ENCODE data around the gene PDIA5. TPM values are rescaled to one million over a fixed set of nuclear protein-coding genes. Genes with fewer than 3 reads are reported as not detected.

PDIA5 gene
- total and polyA plus RNA-seq, 3 donors from 2014 or later = 49.6 to 76.8 (median 76.0) TPM

DNA sequence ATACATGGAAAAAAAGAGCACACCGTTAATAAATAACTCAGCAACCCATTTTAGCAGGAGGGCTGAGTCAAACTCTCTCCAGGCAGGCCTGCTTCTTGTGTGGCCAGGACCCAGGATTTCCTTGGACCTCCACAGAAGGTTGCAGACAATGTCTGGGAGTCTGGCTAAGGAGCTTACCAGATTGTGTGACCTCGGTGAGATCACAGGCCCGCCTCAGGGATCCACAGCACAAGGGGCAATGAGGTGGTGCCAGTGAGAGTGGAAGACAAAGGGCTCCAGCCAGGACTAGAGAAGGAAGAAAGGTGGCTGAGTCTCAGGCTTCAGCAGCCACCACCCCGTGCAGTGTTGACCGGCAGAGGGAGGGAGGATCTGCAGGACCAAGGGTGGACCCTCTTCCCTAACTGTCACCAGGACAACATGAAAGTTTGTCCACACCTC, 102.7 kb downstream of the PDIA5 start:
- DNase-seq = no peak
- intact Hi-C loops (cut with DNase I; ENCODE audit: low total_unique reads) = no loop called here
- Histone ChIP-seq H3K9me3 (no peaks in the 10 kb centered on the region), H3K27ac (no peak overlapping the region), H3K36me3 (ENCODE audit: low read depth, missing control alignments) (no peaks in the 10 kb centered on the region), H3K27me3 (no peaks in the 10 kb centered on the region), H3K4me1 (no peaks in the 10 kb centered on the region), H3K4me3 (no peak overlapping the region)
- TF ChIP-seq, protein P1, sequence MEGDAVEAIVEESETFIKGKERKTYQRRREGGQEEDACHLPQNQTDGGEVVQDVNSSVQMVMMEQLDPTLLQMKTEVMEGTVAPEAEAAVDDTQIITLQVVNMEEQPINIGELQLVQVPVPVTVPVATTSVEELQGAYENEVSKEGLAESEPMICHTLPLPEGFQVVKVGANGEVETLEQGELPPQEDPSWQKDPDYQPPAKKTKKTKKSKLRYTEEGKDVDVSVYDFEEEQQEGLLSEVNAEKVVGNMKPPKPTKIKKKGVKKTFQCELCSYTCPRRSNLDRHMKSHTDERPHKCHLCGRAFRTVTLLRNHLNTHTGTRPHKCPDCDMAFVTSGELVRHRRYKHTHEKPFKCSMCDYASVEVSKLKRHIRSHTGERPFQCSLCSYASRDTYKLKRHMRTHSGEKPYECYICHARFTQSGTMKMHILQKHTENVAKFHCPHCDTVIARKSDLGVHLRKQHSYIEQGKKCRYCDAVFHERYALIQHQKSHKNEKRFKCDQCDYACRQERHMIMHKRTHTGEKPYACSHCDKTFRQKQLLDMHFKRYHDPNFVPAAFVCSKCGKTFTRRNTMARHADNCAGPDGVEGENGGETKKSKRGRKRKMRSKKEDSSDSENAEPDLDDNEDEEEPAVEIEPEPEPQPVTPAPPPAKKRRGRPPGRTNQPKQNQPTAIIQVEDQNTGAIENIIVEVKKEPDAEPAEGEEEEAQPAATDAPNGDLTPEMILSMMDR (IDR thresholded peaks at IDR 0.05) = no peak
- no peak for TF ChIP-seq POLR2A (IDR thresholded peaks at IDR 0.05)
- WGBS, 2 donors = 45 to 80% methylated on average over 5 of the region's 5 CpGs

DNA sequence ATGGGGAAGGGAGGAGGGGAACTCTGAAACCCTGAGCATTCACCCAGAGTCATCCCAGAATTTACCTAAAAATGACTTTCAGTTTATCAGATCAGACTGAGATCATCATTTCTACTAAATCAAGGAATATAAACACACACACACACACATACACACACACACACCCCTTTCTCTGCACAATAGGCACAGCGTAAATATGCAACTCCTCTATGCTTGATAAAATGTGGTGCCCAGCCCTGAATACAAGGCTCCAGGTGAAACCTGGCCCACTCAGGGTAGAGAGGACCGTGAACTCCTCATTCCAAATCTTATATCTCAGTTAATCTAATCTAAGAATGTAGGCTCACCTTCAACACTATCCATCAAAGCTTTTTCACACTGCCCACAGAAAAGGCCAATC, 103.1 kb downstream of the PDIA5 start:
- no peaks in the 10 kb centered on the region for H3K9me3 ChIP-seq
- no peaks in the 10 kb centered on the region for H3K4me1 ChIP-seq
- no peak overlapping the region for H3K4me3 ChIP-seq
- H3K36me3 ChIP-seq (ENCODE audit: low read depth, missing control alignments) = no peaks in the 10 kb centered on the region
- intact Hi-C loops (cut with DNase I; ENCODE audit: low total_unique reads) = no loop called here
- no peak for DNase-seq
- no peak for TF ChIP-seq POLR2A (IDR thresholded peaks at IDR 0.05)
- TF ChIP-seq, protein P1 (IDR thresholded peaks at IDR 0.05) = no peak
- 45 to 97% methylated on average over 2 of the region's 2 CpGs for WGBS, 2 donors
- H3K27me3 ChIP-seq = no peaks in the 10 kb centered on the region
- no peak overlapping the region for H3K27ac ChIP-seq

- no peaks in the 10 kb centered on the region for H3K27me3 ChIP-seq
- H3K4me1 ChIP-seq = no peaks in the 10 kb centered on the region
- H3K9me3 ChIP-seq = no peaks in the 10 kb centered on the region
- H3K36me3 ChIP-seq (ENCODE audit: low read depth, missing control alignments) = no peaks in the 10 kb centered on the region
- TF ChIP-seq POLR2A (IDR thresholded peaks at IDR 0.05) = no peak
- TF ChIP-seq, protein P1 (IDR thresholded peaks at IDR 0.05) = no peak
- no peak overlapping the region for H3K27ac ChIP-seq
- intact Hi-C loops (cut with DNase I; ENCODE audit: low total_unique reads) = no loop called here
- 97 to 98% methylated on average over 5 of the region's 5 CpGs for WGBS, 2 donors
- DNase-seq = no peak
- no peak overlapping the region for H3K4me3 ChIP-seq
Measured at GRCh38 chr3:123180791-123181190, 114.0 kb downstream of the PDIA5 start.

DNA sequence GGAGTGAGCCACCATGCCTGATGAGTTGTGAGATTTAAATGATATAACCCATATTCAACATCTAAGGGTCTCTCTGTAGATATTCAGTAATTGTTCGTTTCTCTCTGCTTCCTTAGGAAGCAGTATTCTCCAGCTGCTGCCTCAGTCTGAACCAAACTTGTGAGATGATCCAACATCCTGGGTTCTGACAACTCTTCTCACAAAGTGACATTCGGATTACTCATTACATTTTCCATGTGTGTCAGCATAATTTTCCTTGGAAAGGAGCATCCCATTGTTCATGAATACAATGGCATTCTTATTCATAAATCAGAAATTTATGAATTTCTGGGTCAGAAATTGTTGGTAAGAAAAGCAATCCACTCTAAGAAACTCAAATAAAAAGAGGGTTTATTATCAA, 119.9 kb downstream of the PDIA5 start:
- intact Hi-C loops (cut with DNase I; ENCODE audit: low total_unique reads) = no loop called here
- no peak for DNase-seq
- Histone ChIP-seq H3K4me1 (no peaks in the 10 kb centered on the region), H3K9me3 (no peaks in the 10 kb centered on the region), H3K36me3 (ENCODE audit: low read depth, missing control alignments) (no peaks in the 10 kb centered on the region), H3K4me3 (no peak overlapping the region), H3K27ac (no peak overlapping the region), H3K27me3 (no peaks in the 10 kb centered on the region)
- TF ChIP-seq POLR2A (IDR thresholded peaks at IDR 0.05) = no peak
- TF ChIP-seq, protein P1 (IDR thresholded peaks at IDR 0.05) = no peak
- 77 to 84% methylated on average over 2 of the region's 2 CpGs for WGBS, 2 donors

GRCh38 chr3:123188058-123188457, 121.2 kb downstream of the PDIA5 start:
- no peaks in the 10 kb centered on the region for H3K27me3 ChIP-seq
- H3K9me3 ChIP-seq = no peaks in the 10 kb centered on the region
- no peak overlapping the region for H3K27ac ChIP-seq
- DNase-seq = no peak
- H3K36me3 ChIP-seq (ENCODE audit: low read depth, missing control alignments) = no peaks in the 10 kb centered on the region
- TF ChIP-seq POLR2A (IDR thresholded peaks at IDR 0.05) = no peak
- WGBS, 2 donors = 90 to 92% methylated on average over 6 of the region's 6 CpGs
- H3K4me3 ChIP-seq = no peak overlapping the region
- intact Hi-C loops (cut with DNase I; ENCODE audit: low total_unique reads) = no loop called here
- H3K4me1 ChIP-seq = no peaks in the 10 kb centered on the region

Data from testis (tissue), 3 donors.